T-helper 1 cell treated with Interleukin-12 subunit alpha and Interleukin-12 subunit beta and Interleukin-4 antibody, amounts not matched to agents 30 ng/mL and 1 ng/mL, for 36 hours (primary cell): ENCODE data around the gene ACP7. TPM values are rescaled to one million over a fixed set of nuclear protein-coding genes. Genes with fewer than 3 reads are reported as not detected.
"Not testable (repeated sequence)": the region's sequence is repeated elsewhere in the genome, so short reads cannot be mapped to it uniquely, and the experiment has no call there.

Experiments
- intact Hi-C: fragments of 100-400 bp; cut with micrococcal nuclease; formaldehyde crosslinking; loops from one replicate; pipeline ENCODE4 v1.15.1; 2024
- total RNA-seq: library from RNA; stranded (reverse); gene quantifications from 2 replicates; pipeline ENCODE4 v1.2.3, GENCODE V29; 2022

The ACP7 gene
- total RNA-seq, 1 donor from 2014 or later = not detected

GRCh38 chr19:39106194-39106593, 22.0 kb downstream of the ACP7 start:
- intact Hi-C loops = loop anchor here (5.0 kb wide), 1 partner anchor 54 kb away; no protein-coding TSS in a partner anchor

DNA sequence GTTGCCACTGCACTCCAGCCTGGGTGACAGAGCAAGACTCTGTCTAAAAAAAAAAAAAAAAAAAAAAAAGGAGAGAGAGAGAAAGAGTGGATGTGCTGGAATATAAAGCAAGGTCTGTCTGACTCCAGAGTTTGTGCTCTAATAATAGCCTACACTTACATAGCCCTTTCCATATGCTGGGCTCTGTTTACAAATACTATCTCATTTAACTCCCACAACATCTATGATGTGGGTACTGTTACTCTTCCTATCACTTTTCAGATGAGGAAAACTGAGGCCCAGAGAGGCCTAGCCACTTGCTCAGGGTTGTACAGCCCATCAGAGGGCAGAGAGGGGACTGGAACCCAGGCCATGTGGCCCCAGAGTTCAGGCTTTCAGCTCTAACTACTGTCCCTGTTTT, 25.5 kb downstream of the ACP7 start:
- intact Hi-C loops = loop anchor here (1.0 to 5.0 kb wide), 2 partner anchors 57 to 219 kb away; no protein-coding TSS in a partner anchor

DNA sequence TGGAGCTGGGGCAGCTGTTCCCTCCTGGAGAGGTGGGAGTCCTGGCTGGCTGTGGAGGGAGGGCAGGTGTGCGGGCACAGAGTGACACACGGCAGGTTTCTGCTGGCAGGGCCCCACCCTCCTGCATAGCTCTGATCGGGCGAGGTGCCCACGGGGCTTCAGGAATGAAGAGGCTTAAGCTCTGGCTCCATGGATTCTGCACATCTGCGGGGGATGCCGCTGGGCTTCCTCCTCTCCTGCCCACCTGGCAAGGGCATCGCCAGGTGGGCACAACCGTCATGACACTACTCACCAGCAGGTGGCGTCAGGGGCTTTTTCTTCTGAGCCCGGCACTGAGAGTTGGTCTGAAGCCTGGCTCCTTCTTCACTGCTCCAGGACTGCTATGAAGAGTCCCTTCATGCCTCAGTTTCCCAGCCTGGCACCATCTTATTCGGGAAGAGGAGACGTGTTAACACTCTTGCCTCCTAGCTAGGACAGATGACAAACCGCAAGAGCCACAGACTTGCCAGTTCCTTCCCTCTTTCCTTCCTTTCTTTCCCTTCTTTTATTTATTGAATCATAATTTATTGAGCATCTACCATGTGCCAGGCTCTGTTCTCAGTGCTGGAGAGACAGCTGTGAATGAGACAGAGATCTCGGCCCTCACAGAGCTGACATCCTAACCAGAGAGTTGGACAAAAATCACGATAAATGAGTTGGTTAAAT, 26.2 kb downstream of the ACP7 start:
- intact Hi-C loops = loop anchor here (1.0 kb wide), 1 partner anchor 218 kb away; no protein-coding TSS in a partner anchor

DNA sequence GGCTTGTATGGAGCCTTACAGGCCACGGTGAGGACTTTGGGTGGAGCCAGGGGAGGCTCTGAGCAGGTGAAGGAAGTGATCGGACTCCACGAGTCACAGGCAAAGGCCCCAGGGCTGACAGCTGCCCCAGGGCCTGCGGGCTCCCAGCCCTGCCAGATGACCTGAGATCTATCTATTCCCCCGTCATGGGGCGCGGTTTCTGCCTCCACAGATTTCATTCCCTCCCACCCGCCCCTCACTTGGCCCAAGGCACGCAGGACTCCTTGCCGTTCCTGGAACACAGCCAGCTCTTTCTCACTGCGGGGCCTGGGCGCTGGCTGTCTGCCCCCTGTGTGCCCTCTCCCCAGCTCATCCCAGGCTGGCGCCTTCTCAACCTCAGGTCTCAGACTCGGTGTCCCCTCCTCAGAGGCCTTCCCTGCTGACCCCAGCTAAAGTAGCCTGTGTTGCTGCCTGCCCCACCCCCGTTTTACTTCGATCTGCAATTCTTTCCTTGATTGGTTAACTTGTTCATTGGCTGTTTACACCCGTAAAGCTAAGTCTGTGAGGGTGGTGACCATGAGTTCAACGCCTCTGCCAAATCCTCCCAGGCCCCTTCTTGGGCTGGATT, 27.5 kb downstream of the ACP7 start:
- intact Hi-C loops = no loop called here

DNA sequence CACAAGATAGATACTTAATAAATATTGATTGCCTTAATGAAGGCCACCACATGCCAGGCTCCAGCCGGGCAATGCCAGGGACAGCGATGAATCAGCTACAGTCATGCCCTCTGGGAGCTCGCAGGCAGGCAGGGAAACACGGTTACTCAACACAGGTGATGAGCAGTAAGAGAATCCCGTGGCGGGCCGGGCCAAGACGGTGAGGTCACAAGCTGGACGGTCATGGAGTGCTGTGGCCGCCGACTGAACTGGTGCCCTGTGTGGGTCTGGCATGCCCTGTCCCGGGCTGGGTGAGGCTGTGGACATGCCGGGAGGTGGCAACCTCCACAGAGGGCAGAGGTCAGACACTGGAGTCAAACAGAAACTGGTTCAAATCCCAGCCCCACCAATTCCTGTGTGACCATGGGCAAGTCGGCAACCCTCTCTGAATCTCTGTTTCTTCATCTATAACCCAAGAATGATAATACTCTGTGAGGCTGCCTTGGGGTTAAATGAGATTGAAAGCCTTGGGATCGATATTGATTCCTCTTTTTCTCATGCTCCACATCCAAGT, 28.2 kb downstream of the ACP7 start:
- intact Hi-C loops = no loop called here

- intact Hi-C loops = no loop called here
Measured at GRCh38 chr19:39113199-39113598, 29.0 kb downstream of the ACP7 start.

DNA sequence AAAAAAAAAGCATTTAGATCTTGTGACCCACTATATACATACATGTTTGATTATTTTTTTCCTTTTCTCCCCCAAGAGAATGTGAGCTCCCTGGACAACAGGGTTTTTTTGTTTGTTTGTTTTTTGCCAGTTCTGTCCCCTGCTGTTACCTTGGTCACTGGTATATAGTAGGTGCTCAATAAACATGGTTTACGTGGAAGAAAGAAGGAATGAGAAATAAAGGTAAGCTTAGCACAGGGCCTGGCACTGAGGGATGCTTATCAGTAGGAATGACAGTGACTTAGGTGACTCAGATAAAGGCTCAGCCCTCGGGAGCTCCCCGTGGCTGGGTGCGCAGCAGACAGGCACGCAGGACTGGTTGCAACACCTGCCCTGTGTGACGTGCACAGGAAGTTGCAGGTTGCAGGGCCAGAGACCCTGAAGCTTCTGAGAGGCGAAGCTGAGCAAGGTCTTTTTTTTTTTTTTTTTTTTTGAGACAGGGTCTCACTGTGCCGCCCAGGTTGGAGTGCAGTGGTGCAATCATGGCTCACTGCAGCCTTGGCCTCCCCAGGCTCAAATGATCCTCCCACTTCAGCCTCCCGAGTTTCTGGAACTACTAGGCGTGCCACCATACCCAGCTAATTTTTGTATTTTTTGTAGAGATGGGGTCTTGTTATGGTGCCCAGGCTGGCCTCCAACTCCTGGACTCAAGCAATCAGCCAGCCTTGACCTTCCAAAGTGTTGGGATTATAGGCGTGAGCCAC, 31.1 kb downstream of the ACP7 start:
- intact Hi-C loops = no loop called here

GRCh38 chr19:39117023-39117422, 32.9 kb downstream of the ACP7 start:
- intact Hi-C loops = not testable (repeated sequence)

DNA sequence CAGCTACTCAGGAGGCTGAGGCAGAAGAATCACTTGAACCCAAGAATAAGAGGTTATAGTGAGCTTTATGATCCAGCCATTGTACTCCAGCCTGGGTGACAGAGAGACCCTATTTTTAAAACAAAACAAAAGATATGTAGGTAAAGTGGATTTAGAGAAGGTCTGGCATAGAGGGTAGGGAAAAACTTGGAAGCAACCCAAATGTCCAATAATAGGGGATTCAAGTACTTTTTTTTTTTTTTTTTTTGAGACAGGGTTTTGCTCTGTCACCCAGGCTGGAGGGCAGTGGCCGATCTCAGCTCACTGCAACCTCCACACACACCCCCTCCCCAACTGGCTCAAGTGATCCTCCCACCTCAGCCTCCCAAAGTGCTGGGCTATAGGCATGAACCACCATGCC, 35.7 kb downstream of the ACP7 start:
- intact Hi-C loops = loop anchor here (5.0 to 10.0 kb wide), 2 partner anchors 552 to 1455 kb away; partner anchors contain the start of gene SHKBP1

GRCh38 chr19:39122934-39123731, 39.0 kb downstream of the ACP7 start:
- intact Hi-C loops = loop anchor here (1.0 to 10.0 kb wide), 8 partner anchors 64 to 1452 kb away; partner anchors contain the start of genes EID2, EID2B, GMFG and PLEKHG2

GRCh38 chr19:39124136-39124764, 40.1 kb downstream of the ACP7 start:
- intact Hi-C loops = loop anchor here (5.0 to 10.0 kb wide), 2 partner anchors 548 to 1451 kb away; partner anchors contain the start of gene SHKBP1

GRCh38 chr19:39125199-39125553, 41.0 kb downstream of the ACP7 start:
- intact Hi-C loops = loop anchor here (1.0 to 10.0 kb wide), 3 partner anchors 216 to 1450 kb away; partner anchors contain the start of genes MED29, PAF1 and SHKBP1

DNA sequence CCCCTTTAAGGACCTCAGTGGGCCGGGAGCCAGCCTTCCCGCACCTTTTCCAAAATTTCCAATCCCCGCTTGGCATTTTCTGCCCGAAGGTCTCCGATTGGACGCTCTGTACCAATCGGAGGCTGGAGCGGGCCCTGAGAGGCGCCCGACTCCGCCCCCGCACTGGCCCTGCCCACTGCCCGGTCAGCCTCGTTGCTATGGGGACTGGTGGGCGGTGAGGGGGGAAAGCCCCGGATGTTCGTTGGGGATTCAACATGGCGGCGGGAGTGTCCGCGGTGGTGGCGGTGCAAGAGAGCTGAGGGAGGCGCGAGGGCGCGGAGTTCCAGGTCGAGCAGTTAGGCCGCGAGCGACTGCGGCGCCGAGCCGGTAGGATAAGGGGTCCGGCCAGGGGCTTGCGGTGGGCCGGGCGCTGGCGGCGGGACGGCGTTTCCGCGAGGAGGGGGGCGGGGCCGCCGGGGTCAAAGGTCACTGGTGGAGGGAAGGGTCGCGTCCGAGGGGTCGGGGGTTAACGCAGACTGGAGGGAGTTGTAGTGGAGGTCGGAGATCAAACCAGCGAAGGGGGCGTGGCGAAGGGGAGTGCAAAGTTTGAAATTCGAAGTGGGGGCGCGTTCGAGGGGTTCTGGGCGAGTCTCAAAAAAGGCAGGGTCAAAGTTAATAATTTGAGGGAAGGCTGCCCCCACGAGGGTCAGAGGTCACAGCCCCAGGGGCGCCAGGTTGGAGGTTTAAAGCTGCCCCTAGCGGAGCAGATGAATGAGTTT, 41.6 kb downstream of the ACP7 start, which contains the start of gene PAK4:
Gene PAK4, plus strand, starts transcription at position 233 of the 758 bp plus-strand sequence. CDS start 43,768 bp downstream, outside the sequence.
- intact Hi-C loops = loop anchor here (1.0 to 10.0 kb wide), 3 partner anchors 216 to 1449 kb away; partner anchors contain the start of genes MED29, PAF1 and SHKBP1

DNA sequence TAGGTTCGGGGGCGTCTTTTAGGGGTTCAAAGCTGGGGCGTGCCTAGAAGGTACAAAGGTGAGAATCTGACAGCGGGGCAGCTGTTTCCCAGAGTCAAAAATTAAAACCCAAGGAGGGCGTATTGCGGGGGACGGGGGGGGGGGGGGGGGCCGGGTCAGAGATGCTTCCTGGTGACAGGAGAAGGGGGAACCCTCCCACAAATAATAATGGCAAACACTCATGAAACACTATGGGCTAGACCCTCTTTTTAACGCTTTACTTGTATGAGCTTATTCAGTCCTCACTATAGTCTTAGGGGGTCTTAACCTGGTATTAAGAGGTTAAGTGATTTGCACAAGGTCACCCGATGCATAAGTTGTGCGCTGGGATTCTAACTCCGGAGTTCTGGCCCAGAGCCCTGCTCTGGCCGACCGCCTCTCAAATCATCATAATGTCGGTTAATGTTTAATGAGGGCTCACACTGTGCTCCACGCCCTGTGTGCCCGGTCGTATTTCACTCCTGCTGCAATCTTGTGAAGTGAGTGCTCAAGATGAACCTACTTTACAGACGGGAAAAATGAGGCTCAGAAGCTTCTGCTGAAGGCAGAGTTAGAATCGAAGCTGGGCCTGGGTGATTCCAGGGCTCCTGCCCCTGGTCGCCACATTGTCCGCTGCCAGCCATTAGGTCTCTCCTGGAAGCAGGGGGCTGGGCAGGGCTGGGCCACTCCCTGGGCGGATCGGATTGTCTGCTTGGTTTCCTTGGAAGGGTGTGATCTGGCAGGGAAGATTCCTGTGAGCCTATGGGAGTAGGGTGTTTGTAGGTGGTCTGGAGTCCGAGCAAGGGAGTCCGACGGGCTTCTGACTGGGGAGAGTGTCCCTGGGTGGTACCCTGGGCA, 42.4 kb downstream of the ACP7 start:
- intact Hi-C loops = loop anchor here (10.0 kb wide), 1 partner anchor 1448 kb away; the partner anchor contains the start of gene SHKBP1

DNA sequence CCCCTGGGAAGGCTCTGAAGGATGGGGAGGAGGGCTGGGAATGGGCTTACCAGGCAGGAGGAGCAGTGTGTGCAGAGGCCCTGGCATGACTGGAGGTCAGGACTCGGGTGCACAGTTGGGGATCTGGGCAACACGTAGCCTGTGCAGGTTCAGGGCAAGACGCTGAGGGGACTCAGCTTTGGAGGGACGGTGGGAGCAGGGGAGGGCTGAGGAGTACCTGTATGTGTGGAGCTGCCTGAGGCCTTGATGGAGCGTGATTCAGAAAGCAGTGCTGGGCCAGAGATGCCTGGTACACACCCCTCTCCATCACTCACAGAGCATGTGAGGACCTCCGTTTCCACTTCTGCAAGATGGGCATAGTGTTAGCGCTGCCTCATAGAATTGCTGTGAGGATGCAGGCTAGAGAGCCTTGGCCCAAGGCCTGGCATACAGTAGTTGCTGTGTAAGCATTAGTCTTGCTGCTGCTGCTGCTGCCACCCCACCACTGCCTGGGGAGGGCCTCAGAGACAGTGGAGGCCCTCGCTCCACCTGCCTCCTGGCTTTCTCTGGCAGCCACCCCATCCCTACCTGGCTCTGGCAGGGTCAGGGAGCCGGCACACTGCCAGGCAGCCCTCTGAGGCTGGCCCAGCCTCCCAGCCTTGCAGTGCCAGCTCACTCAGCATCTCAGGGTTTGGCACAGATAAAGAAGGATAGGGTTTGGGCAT, 43.8 kb downstream of the ACP7 start:
- intact Hi-C loops = loop anchor here (10.0 kb wide), 1 partner anchor 1447 kb away; the partner anchor contains the start of gene SHKBP1

GRCh38 chr19:39128516-39129079, 44.4 kb downstream of the ACP7 start:
- intact Hi-C loops = loop anchor here (10.0 kb wide), 1 partner anchor 1446 kb away; the partner anchor contains the start of gene SHKBP1

DNA sequence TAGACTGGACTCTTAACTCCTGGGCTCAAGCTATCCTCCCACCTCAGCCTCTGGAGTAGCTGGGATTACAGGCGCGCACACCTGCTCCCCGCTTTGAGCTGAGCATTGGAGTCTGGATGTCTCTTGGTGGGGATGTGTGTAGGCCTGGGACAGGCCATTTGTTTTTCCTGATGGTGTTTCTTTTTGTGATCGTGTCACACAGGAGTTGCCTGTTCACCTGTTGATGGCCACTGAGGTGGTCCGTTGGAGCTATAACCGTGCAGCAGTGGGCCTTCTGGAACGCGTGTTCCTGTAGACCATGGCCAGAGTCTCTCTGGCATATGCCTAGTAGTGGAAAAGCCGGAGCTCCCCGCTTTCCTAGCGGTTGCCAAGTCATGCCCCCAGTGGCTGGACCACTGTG, 44.9 kb downstream of the ACP7 start:
- intact Hi-C loops = loop anchor here (10.0 kb wide), 1 partner anchor 1446 kb away; the partner anchor contains the start of gene SHKBP1
